Left colon (tissue), 2 donors: ENCODE results near the gene SOS2. TPM values are rescaled to one million over a fixed set of nuclear protein-coding genes. Genes with fewer than 3 reads are reported as not detected.
A peak's percentile ranks its signal among the peaks of the same experiment; 100 is the strongest.

Experiments
- ATAC-seq: fragments of 200-7000 bp; cut with Tn5 transposase; one replicate; pipeline ENCODE4 v1.9.1; 2020; ENCODE audit warnings: mild to moderate bottlenecking, moderate library complexity
- DNase-seq, 2 donors: peaks; one replicate each; pipeline ENCODE4 v3.0.0-alpha.2; 2020
- intact Hi-C, 2 donors: fragments of 100-400 bp; cut with DNase I in 1 of 2; cut with micrococcal nuclease in 1 of 2; formaldehyde crosslinking; loops; one replicate each; pipeline versions ENCODE4 v1.11.2 to v1.14.0; 2022; cut with DNase I, micrococcal nuclease
- long read RNA-seq: library from polyadenylated mRNA; unstranded; transcript quantifications from one replicate; pipeline ENCODE4 v2.0.0, GENCODE V29; 2021
- total RNA-seq, 2 donors: library from RNA; stranded (reverse); fragmentation: NEBNext Ultra II Directional; extraction: Animal tissue kit (Norgen Biotek cat#: 25700); gene quantifications; one replicate each; pipeline ENCODE4 v1.2.1, GENCODE V29; 2021
- donor health status: DM: no; HTN: no; CAD: no.
- donor health status: DM: yes; HTN: yes; CAD: no.

The SOS2 gene
- 10 to 100 TPM; 34.2 to 50.3 TPM for total RNA-seq
- long read RNA-seq, full-length matches to known transcripts = 1 of 19 reads
- long read RNA-seq, partial matches to known transcripts = 13 of 19 reads
- long read RNA-seq, other reads (novel, unspliced or antisense) = 5 of 19 reads

DNA sequence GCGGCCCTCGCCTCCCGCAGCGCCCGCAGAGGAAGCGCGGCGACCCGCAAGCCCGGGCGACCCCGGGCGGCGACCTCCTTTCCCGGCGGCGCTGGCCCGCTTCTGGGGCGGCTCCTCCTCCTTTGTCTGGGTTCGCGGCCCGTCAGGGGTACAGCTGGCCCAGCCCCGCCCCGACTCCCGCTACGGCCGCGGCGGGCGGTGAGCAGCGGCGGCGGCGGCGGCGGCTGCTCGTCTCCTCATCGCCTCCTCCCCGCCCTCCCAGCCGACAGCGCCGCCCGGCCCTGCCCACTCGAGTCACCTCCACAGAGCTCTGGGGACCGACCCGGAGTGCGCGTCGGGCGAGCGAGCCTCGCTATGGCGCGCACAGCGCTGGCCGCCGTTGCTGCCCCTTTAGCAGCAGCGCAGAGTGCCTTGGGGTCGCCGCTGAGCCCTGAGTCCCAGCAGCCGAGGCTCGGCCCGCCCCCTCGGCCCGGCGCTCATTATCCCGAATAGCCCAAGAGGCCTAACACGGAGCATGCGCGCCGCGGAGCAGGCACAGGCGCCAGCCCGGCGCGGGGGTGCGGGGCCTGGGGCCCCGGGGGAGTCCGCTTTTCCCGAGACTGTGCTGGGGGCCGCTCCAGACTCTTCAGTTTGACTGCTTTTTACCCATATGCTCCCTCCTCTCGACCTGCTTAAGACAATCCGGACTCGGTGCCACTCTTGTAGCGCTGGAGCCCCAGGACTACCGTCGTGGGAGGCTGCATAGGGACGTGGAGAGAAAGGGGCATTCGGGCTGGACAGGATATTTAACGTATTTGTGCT is at the start of gene SOS2:
SOS2 (minus strand) TSS at position 104 of the 801 bp plus-strand sequence. CDS start 295 bp downstream, outside the sequence.
- intact Hi-C loops = no loop called here
- ATAC-seq (peak; percentile 90), DNase-seq (peak; percentile 85 to 90)

DNA sequence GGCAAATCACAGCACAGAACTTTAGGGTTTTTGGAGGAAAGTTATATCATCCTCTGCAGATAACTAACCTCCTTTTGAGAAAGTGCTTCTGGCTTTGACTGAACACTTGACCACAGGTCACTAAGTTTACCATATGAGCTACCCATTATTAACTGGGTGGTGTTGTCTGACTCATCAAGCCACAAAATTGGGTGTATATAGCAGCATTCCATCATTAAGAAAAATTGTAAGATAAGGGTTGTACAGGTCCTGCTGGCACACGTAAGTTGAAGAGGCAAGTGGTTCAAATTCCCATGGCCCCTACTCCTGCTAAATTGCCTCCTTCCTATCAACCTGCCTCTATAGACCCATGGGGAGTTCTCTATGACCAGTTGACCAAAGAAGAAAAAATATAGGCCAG is 41.1 kb upstream of the SOS2 start:
- ATAC-seq (no peak), DNase-seq (no peak)
- intact Hi-C loops = no loop called here

DNA sequence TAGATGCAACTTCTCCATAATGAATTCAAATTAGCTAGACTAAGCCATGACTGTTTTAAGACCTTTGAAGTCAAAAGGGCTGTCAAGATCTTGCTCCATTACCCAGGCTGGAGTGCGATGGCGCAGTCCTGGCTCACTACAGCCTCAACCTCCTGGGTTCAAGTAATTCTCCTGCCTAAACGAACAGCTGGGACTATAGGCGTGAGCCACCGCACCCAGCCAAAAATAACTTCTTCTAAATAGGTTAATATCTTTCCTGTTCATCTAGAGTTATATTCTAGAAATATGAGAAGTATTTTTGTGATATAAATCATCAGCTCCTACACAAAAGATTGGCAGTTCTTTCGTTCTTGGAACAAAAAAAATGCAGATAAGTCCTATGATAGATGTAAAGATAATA is 39.6 kb upstream of the SOS2 start:
- ATAC-seq = no peak
- intact Hi-C loops = no loop called here
- no peak for DNase-seq

DNA sequence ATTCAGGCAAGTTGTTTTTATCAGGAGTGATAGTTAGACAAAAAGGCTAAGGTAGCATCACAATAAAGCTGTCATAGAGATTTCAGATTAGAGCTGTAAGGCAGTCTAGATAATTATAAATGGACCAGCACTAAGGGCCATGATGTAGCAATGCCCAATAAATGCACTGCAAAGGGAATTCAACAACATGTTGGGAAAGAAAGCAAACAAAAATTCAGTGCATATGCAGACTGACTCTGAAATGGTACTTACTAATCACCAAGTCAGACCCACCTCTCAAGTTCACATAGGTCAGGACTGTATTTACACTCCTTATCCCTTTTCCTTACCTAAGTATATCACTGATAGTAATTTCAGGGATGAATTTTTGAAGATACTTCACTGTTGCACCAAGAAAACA is 33.7 kb upstream of the SOS2 start:
- intact Hi-C loops = no loop called here
- DNase-seq = no peak
- ATAC-seq = no peak

- ATAC-seq (no peak), DNase-seq (no peak)
- intact Hi-C loops = no loop called here
These were observed 31.9 kb upstream of the SOS2 start for GRCh38 chr14:50263321-50263720.

GRCh38 chr14:50262865-50263264 is 31.5 kb upstream of the SOS2 start:
- intact Hi-C loops = no loop called here
- DNase-seq (no peak), ATAC-seq (no peak)

DNA sequence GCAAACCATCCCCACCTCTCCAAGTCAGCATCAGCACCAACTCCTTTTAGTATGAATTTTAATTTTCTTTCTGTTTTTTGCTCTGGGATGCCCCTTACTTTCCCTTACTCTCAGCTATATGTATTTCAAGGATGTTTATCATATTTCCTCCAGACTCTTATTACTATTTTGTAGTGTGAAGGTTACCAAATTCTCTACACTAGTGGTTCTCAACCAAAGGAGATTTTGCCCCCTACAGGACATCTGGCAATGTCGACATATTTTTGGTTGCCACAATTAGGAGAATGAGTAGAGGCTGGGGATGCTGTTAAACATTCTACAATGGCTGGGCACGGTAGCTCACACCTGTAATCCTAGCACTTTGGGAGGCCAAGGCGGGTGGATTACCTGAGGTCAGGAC is 29.1 kb upstream of the SOS2 start:
- ATAC-seq (peak; percentile 52), DNase-seq (no peak)
- intact Hi-C loops = no loop called here

- ATAC-seq (no peak), DNase-seq (no peak)
- intact Hi-C loops = no loop called here
These were observed 28.7 kb upstream of the SOS2 start for GRCh38 chr14:50260072-50260471.

DNA sequence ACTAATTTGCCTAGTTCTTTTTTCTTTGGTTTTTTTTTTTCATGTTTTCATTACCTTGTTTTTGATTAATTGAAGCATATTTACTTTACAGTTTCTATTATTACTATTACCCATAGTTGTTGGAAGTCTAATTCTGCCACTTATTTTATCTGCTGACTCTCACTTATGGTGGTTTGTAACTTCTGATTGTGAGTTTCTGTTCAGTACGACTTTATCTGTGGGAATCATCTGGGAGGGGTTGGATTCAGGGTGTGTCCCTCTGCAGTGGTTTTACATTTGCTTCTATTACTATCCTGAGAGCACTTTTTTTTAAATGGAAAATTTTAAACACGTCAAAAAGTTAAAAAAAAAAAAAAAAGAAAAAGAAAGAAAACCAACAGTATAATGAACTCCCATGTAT is 26.4 kb upstream of the SOS2 start:
- intact Hi-C loops = no loop called here
- ATAC-seq (peak; percentile 71), DNase-seq (no peak)

GRCh38 chr14:50254248-50254647 is 22.9 kb upstream of the SOS2 start:
- ATAC-seq (no peak), DNase-seq (no peak)
- intact Hi-C loops = no loop called here

- intact Hi-C loops = no loop called here
- DNase-seq (no peak), ATAC-seq (no peak)
These were observed 17.9 kb upstream of the SOS2 start for GRCh38 chr14:50249136-50249775.

DNA sequence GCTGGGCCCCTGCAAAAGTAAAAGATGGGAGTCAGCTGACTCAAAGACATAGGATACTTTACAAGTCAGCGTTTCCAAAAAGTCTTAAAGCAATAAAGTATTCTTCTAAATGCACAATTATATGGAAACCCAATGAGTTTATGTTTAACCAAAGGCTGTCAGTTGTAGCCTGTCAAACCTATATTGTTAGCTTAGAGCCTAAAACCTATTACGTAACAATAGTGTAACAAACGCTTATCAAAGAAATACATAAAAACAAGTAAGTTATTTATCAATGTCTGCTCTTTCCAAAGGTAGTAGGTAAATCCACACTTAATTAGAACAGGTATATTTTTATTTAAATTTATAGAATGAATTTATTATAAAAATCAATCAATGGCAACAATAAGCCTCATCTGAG is 15.9 kb upstream of the SOS2 start:
- DNase-seq (no peak), ATAC-seq (no peak)
- intact Hi-C loops = no loop called here

GRCh38 chr14:50242566-50243310 is 11.4 kb upstream of the SOS2 start:
- ATAC-seq = no peak
- no peak for DNase-seq
- intact Hi-C loops = no loop called here

DNA sequence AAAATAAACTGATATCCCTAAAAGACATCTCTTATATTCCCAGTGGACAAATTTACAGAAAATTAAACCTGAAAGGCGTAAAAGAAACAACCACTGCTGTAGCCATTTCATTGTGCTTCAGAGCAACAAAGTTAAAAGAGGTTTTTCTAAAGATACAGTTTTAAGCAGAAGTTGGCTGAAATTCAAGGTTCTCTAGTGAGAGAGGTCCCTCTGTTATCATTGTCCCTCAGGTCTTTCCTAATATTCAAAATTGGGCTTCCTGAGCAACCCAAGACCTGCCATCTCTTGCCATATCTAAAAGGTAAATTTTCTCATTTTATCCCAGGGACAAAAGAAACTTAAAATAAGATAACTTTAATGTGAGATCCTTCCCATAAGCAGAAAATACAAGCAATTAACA is 10.7 kb upstream of the SOS2 start:
- intact Hi-C loops = no loop called here
- ATAC-seq (no peak), DNase-seq (no peak)

- peak; percentile 89 for ATAC-seq
- DNase-seq = no peak
- intact Hi-C loops = no loop called here
These were observed 6.0 kb upstream of the SOS2 start for GRCh38 chr14:50237427-50237826.

- intact Hi-C loops = no loop called here
- ATAC-seq (no peak), DNase-seq (no peak)
These were observed 2.5 kb upstream of the SOS2 start for GRCh38 chr14:50233951-50234250.

GRCh38 chr14:50233166-50233950 is 2.0 kb upstream of the SOS2 start:
- intact Hi-C loops = no loop called here
- ATAC-seq (no peak), DNase-seq (no peak)

GRCh38 chr14:50232276-50232642 is 881 bp upstream of the SOS2 start:
- DNase-seq (peak in 1 of 2 donors; percentile 18), ATAC-seq (no peak)
- intact Hi-C loops = no loop called here
